Right lobe of liver (tissue), 4 donors: ENCODE results near the gene ZNF764.

ENCODE experiments used
- POLR2A ChIP-seq: fragments of 450-650 bp; IDR thresholded peaks from one replicate; pipeline ENCODE4 v1.6.1; 2017; ENCODE audit warnings: antibody characterized with exemption, mild to moderate bottlenecking
- TF ChIP-seq, protein P1 (sequence below), 4 donors: fragments of 200-600 bp in 3 of 4; fragments of 450-650 bp in 1 of 4; IDR thresholded peaks; one replicate each; pipeline versions ENCODE4 v1.5.1 to v1.8.0; 2016 to 2022; ENCODE audit warnings: antibody characterized with exemption in 4 of 4, mild to moderate bottlenecking in 2 of 4
- donor health status: DM: no; HTN: no; CAD: no.
- donor health status: DM: no; HTN: no; CAD: no.
- donor health status: DM: no; HTN: yes; CAD: no.

DNA sequence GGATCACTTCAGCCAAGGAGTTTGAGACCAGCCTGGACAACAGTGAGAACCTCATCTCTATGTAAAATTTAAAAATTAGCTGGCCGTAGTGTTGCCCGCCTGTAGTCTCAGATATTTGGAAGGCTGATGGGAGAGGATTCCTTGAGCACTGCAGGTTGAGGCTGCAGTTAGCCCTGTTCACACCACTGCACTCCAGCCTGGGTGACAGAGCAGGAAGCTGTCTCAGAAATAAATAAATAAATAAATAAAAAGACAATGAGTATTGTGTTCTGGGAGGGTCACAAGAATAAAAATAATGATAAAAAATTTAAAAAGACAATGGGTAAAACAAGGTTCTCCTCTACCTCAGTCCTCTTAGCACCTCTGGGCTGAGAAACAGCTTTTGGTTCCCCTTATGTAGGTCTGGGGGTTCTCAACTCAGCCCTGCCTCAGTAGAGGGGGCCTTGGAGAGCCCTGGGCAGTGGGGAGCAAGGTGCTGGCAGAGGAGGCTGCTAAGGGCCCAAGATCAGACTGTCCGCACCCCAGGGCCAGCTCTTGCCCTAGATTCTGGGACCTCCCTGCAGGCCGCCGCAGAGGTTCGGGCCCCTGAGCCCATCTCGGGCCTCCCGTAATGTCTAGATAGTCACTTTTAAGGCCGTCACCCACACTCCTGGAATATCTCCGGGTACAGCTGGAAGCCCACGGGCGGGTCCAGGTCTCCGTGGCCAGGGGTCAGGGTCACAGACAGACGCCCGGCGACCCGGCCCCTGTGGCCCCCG, 3.4 kb downstream of the ZNF764 start:
- TF ChIP-seq, protein P1, sequence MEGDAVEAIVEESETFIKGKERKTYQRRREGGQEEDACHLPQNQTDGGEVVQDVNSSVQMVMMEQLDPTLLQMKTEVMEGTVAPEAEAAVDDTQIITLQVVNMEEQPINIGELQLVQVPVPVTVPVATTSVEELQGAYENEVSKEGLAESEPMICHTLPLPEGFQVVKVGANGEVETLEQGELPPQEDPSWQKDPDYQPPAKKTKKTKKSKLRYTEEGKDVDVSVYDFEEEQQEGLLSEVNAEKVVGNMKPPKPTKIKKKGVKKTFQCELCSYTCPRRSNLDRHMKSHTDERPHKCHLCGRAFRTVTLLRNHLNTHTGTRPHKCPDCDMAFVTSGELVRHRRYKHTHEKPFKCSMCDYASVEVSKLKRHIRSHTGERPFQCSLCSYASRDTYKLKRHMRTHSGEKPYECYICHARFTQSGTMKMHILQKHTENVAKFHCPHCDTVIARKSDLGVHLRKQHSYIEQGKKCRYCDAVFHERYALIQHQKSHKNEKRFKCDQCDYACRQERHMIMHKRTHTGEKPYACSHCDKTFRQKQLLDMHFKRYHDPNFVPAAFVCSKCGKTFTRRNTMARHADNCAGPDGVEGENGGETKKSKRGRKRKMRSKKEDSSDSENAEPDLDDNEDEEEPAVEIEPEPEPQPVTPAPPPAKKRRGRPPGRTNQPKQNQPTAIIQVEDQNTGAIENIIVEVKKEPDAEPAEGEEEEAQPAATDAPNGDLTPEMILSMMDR (IDR thresholded peaks at IDR 0.05), result no peak
- no peak for TF ChIP-seq POLR2A
